GM11168 (cell line): ENCODE measurements around the gene PRODH.
"Not testable (repeated sequence)": the region's sequence is repeated elsewhere in the genome, so short reads cannot be mapped to it uniquely, and the experiment has no call there.

Experiments
- in situ Hi-C: fragments of 300-500 bp; cut with MboI; formaldehyde crosslinking; loops from one replicate; pipeline ENCODE4 v1.12.0; 2022; ENCODE audit warnings: low sequenced_read_pairs; ENCODE audit not compliant: unreplicated experiment

Gene PRODH

GRCh38 chr22:18969158-18969942, 33.3 kb upstream of the PRODH start:
- in situ Hi-C loops, result not testable (repeated sequence)

GRCh38 chr22:18968011-18968749, 32.1 kb upstream of the PRODH start:
- in situ Hi-C loops, result no loop called here

- in situ Hi-C loops, result not testable (repeated sequence)
Observed at GRCh38 chr22:18967391-18968010, 31.4 kb upstream of the PRODH start.

GRCh38 chr22:18966748-18967147, 30.7 kb upstream of the PRODH start:
- in situ Hi-C loops, result no loop called here

GRCh38 chr22:18965526-18966421, 29.7 kb upstream of the PRODH start:
- in situ Hi-C loops, result no loop called here

- in situ Hi-C loops, result not testable (repeated sequence)
Observed at GRCh38 chr22:18964501-18965265, 28.6 kb upstream of the PRODH start.

- in situ Hi-C loops, result not testable (repeated sequence)
Observed at GRCh38 chr22:18964051-18964450, 28.0 kb upstream of the PRODH start.

- in situ Hi-C loops, result no loop called here
Observed at GRCh38 chr22:18962308-18962635, 26.2 kb upstream of the PRODH start.

GRCh38 chr22:18961632-18962307, 25.7 kb upstream of the PRODH start:
- in situ Hi-C loops, result not testable (repeated sequence)

- in situ Hi-C loops, result not testable (repeated sequence)
Observed at GRCh38 chr22:18961201-18961600, 25.1 kb upstream of the PRODH start.

GRCh38 chr22:18960166-18960820, 24.2 kb upstream of the PRODH start:
- in situ Hi-C loops, result not testable (repeated sequence)

GRCh38 chr22:18959741-18960140, 23.6 kb upstream of the PRODH start:
- in situ Hi-C loops, result not testable (repeated sequence)

GRCh38 chr22:18959266-18959665, 23.2 kb upstream of the PRODH start:
- in situ Hi-C loops, result not testable (repeated sequence)

- in situ Hi-C loops, result not testable (repeated sequence)
Observed at GRCh38 chr22:18958738-18959137, 22.6 kb upstream of the PRODH start.

GRCh38 chr22:18958321-18958705, 22.2 kb upstream of the PRODH start:
- in situ Hi-C loops, result not testable (repeated sequence)

GRCh38 chr22:18957621-18958320, 21.7 kb upstream of the PRODH start:
- in situ Hi-C loops, result not testable (repeated sequence)

- in situ Hi-C loops, result not testable (repeated sequence)
Observed at GRCh38 chr22:18956956-18957355, 20.9 kb upstream of the PRODH start.
